Osteoblast (primary cell): ENCODE data around the gene SLC9A9. TPM values are rescaled to one million over a fixed set of nuclear protein-coding genes. Genes with fewer than 3 reads are reported as not detected.

Source experiments
- DNase-seq: peaks from one replicate; pipeline ENCODE4 v3.0.0; 2011; ENCODE audit warnings: low spot score, mixed read lengths; ENCODE audit not compliant: insufficient read length; ENCODE audit errors: missing footprints
- H2AFZ ChIP-seq: 2 replicates; pipeline ENCODE4 v1.6.0; 2011; ENCODE audit warnings: mild to moderate bottlenecking, low read length
- H3K27ac ChIP-seq: 2 replicates; pipeline ENCODE4 v1.5.1; 2011; ENCODE audit warnings: mild to moderate bottlenecking, low read depth, low read length, moderate library complexity
- H3K27me3 ChIP-seq: 2 replicates; pipeline ENCODE4 v1.6.0; 2012; ENCODE audit warnings: mild to moderate bottlenecking, control low read depth, inconsistent platforms, low read length, moderate library complexity; ENCODE audit not compliant: insufficient read depth
- H3K36me3 ChIP-seq: 2 replicates; pipeline ENCODE4 v1.5.1; 2011; ENCODE audit warnings: mild to moderate bottlenecking, low read length, control low read depth, moderate library complexity; ENCODE audit not compliant: insufficient read depth
- H3K4me1 ChIP-seq: 2 replicates; pipeline ENCODE4 v1.5.1; 2011; ENCODE audit warnings: mild to moderate bottlenecking, low read length, control low read depth, moderate library complexity; ENCODE audit not compliant: insufficient read depth
- H3K4me2 ChIP-seq: 2 replicates; pipeline ENCODE4 v1.6.0; 2011; ENCODE audit warnings: mild to moderate bottlenecking, low read length; ENCODE audit not compliant: insufficient read depth
- H3K4me3 ChIP-seq: fragments of 200-600 bp; sonication (generic); 3 replicates; pipeline ENCODE4 v1.5.1; 2012; ENCODE audit warnings: mild to moderate bottlenecking, low read length, inconsistent platforms; ENCODE audit not compliant: insufficient read depth
- H3K79me2 ChIP-seq: 2 replicates; pipeline ENCODE4 v1.6.0; 2012; ENCODE audit warnings: mild to moderate bottlenecking, low read length, control low read depth, inconsistent platforms; ENCODE audit not compliant: insufficient read depth
- H3K9me3 ChIP-seq: 2 replicates; pipeline ENCODE4 v1.5.1; 2011; ENCODE audit warnings: low read depth, low read length, control low read depth
- H4K20me1 ChIP-seq: 2 replicates; pipeline ENCODE4 v1.6.0; 2012; ENCODE audit warnings: mild to moderate bottlenecking, low read length, control low read depth; ENCODE audit not compliant: insufficient read depth
- total RNA-seq: library from RNA; depleted of rRNA; stranded (reverse); fragments of >200 nt; gene quantifications from 2 replicates; pipeline ENCODE4 v1.2.3, GENCODE V29; 2012
- TF ChIP-seq, protein P1 (sequence below): IDR thresholded peaks from 2 replicates; pipeline ENCODE4 v1.5.1; 2011; ENCODE audit warnings: mild to moderate bottlenecking, low read depth, low read length, moderate library complexity; ENCODE audit errors: extremely low read depth

The SLC9A9 gene
- total RNA-seq, 1 donor, result 6.5 TPM

DNA sequence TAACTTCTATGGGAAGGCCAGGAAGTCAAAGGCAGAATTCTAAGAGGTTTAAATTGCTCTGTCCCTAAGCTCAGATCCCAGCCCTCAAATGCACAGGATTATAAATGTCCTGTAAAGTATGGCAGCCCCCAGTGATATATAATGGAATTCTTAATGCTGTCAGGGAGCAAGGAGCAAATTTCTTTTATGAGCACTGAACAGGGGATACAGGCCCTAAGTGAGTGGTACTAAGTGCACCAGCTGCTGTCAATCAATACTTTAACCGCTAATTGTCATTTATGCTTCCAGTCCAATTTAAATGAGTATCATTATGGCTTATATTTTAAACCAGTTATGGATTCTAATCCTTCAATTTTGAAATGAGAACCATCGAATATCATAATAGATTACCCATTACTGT is 4.7 kb downstream of the SLC9A9 start:
- no peak overlapping the region for H3K4me3 ChIP-seq
- no peak for DNase-seq
- H2AFZ ChIP-seq, result no peak overlapping the region
- H3K4me2 ChIP-seq, result no peak overlapping the region
- H3K36me3 ChIP-seq, result no peaks in the 10 kb centered on the region
- no peaks in the 10 kb centered on the region for H3K9me3 ChIP-seq
- peaks cover 3% of the 10 kb centered on the region for H3K4me1 ChIP-seq
- no peaks in the 10 kb centered on the region for H4K20me1 ChIP-seq
- H3K79me2 ChIP-seq, result no peaks in the 10 kb centered on the region
- no peaks in the 10 kb centered on the region for H3K27me3 ChIP-seq
- TF ChIP-seq, protein P1, sequence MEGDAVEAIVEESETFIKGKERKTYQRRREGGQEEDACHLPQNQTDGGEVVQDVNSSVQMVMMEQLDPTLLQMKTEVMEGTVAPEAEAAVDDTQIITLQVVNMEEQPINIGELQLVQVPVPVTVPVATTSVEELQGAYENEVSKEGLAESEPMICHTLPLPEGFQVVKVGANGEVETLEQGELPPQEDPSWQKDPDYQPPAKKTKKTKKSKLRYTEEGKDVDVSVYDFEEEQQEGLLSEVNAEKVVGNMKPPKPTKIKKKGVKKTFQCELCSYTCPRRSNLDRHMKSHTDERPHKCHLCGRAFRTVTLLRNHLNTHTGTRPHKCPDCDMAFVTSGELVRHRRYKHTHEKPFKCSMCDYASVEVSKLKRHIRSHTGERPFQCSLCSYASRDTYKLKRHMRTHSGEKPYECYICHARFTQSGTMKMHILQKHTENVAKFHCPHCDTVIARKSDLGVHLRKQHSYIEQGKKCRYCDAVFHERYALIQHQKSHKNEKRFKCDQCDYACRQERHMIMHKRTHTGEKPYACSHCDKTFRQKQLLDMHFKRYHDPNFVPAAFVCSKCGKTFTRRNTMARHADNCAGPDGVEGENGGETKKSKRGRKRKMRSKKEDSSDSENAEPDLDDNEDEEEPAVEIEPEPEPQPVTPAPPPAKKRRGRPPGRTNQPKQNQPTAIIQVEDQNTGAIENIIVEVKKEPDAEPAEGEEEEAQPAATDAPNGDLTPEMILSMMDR, result no peak
- H3K27ac ChIP-seq, result no peak overlapping the region

DNA sequence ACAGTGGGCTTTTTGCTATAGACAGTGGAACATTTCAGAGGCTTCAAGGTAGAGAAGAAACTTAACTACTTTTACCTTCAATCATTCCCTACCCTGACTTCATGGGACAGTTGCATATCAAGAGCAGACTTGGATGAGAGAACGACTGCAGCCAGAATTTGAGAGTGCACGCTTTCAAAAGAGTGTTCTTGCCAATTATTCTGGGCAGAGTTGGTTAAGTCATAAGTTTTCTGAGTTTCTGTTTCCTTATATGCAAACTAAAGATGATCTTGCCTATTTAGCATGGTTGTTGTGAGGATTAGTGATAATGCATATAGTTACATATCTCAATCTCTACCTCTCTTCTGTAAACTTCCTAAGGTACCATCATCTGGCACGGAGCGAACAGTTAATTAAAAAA is 7.6 kb downstream of the SLC9A9 start:
- no peak overlapping the region for H3K4me3 ChIP-seq
- H3K79me2 ChIP-seq, result no peaks in the 10 kb centered on the region
- no peak overlapping the region for H2AFZ ChIP-seq
- no peaks in the 10 kb centered on the region for H3K36me3 ChIP-seq
- no peak for DNase-seq
- TF ChIP-seq, protein P1, result no peak
- H3K27me3 ChIP-seq, result no peaks in the 10 kb centered on the region
- no peaks in the 10 kb centered on the region for H4K20me1 ChIP-seq
- no peaks in the 10 kb centered on the region for H3K9me3 ChIP-seq
- H3K4me2 ChIP-seq, result no peak overlapping the region
- no peak overlapping the region for H3K27ac ChIP-seq
- no peaks in the 10 kb centered on the region for H3K4me1 ChIP-seq

DNA sequence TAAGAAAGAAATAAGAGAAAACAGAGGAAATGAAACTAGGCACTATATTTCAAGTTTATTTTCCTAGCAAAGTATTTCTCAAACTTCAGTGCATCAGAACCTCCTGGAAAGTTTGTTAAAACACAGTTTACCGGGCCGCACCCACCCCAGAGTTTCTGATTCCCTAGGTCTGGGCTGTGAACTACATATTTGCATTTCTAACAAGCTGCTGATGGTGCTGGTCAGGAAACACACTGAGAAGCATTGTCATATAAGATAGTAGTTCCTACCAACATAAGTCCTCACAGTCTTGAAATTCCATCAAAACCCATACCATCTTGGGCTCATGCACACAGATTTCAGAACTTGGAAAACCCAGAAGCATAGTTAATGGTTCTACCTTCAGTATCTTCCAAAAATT is 8.3 kb downstream of the SLC9A9 start:
- no peaks in the 10 kb centered on the region for H3K9me3 ChIP-seq
- no peak overlapping the region for H3K4me3 ChIP-seq
- no peaks in the 10 kb centered on the region for H3K79me2 ChIP-seq
- no peak for DNase-seq
- no peaks in the 10 kb centered on the region for H3K4me1 ChIP-seq
- TF ChIP-seq, protein P1, result no peak
- H3K36me3 ChIP-seq, result no peaks in the 10 kb centered on the region
- H2AFZ ChIP-seq, result no peak overlapping the region
- H3K4me2 ChIP-seq, result no peak overlapping the region
- no peak overlapping the region for H3K27ac ChIP-seq
- H3K27me3 ChIP-seq, result no peaks in the 10 kb centered on the region
- no peaks in the 10 kb centered on the region for H4K20me1 ChIP-seq

DNA sequence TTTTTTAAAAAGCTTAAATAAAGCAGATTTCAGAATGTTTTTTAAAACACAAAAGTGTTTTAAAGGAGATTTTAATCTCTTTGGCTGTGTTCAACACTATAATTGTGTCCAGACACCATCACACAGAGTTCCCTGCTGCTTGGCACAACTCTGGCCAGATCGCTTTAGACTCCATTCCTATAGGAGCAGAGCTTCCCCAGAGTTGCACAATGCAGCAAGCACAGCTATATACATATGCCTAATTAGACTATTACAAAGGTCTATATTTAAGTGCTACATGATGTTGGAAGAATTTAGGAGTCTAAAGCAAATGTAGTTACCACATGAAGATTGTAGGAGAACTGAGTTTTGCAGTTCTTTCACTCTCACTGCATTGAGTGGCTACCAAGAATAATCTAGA is 11.2 kb downstream of the SLC9A9 start:
- Histone ChIP-seq H2AFZ (no peak overlapping the region), H3K4me1 (no peaks in the 10 kb centered on the region), H3K4me3 (no peak overlapping the region), H3K27me3 (no peaks in the 10 kb centered on the region), H3K4me2 (no peak overlapping the region), H3K79me2 (no peaks in the 10 kb centered on the region), H4K20me1 (no peaks in the 10 kb centered on the region), H3K27ac (no peak overlapping the region), H3K36me3 (no peaks in the 10 kb centered on the region), H3K9me3 (no peaks in the 10 kb centered on the region)
- DNase-seq, result no peak
- TF ChIP-seq, protein P1, result no peak
